H1 (cell line): ENCODE data around the gene CACNA1A. TPM values are rescaled to one million over a fixed set of nuclear protein-coding genes. Genes with fewer than 3 reads are reported as not detected.

Experiments
- CTCF ChIA-PET: fragments of 300-600 bp; sonication (Branson Sonifier 250); formaldehyde crosslinking; loops from one replicate; lab custom pipeline; 2021; ENCODE audit not compliant: partially characterized antibody; lab: Charles Lee
- POLR2A ChIA-PET: fragments of 300-600 bp; sonication (Branson Sonifier 250); formaldehyde crosslinking; loops from one replicate; lab custom pipeline; 2021; ENCODE audit warnings: inconsistent platforms; ENCODE audit not compliant: partially characterized antibody; lab: Charles Lee
- DNase-seq, 2 experiments: peaks; one replicate each; pipeline versions ENCODE4 v3.0.0 to v3.0.0-alpha.2; 2010 to 2022; ENCODE audit warnings: low spot score in 2 of 2, low read depth in 1 of 2, mixed read lengths in 1 of 2
- FAIRE-seq: peaks from 2 replicates; lab custom pipeline; 2011; peaks lifted over from hg19 to GRCh38; lab: Jason Lieb, UNC
- H2AFZ ChIP-seq: 2 replicates; pipeline ENCODE4 v1.8.1; 2012; ENCODE audit warnings: low read length, inconsistent platforms
- H2AK5ac ChIP-seq: 2 replicates; pipeline ENCODE4 v1.6.1; 2013; ENCODE audit warnings: low read depth, low read length
- H2BK120ac ChIP-seq: replicated peaks from 2 replicates; pipeline ENCODE3; 2013; ENCODE audit warnings: low read depth, low read length, inconsistent platforms
- H2BK12ac ChIP-seq: 2 replicates; pipeline ENCODE4 v1.6.1; 2013; ENCODE audit warnings: low read depth, low read length
- H2BK15ac ChIP-seq: 2 replicates; pipeline ENCODE4 v1.6.1; 2013; ENCODE audit warnings: low read length
- H2BK20ac ChIP-seq: 2 replicates; pipeline ENCODE4 v1.6.1; 2013; ENCODE audit warnings: low read length
- H2BK5ac ChIP-seq: 2 replicates; pipeline ENCODE4 v1.6.1; 2013; ENCODE audit warnings: low read depth, low read length
- H3K14ac ChIP-seq: 2 replicates; pipeline ENCODE4 v1.6.1; 2013; ENCODE audit warnings: inconsistent platforms; ENCODE audit not compliant: insufficient read length
- H3K18ac ChIP-seq: 2 replicates; pipeline ENCODE4 v1.6.1; 2013; ENCODE audit warnings: low read length; ENCODE audit errors: extremely low read depth
- H3K23ac ChIP-seq: 2 replicates; pipeline ENCODE4 v1.6.1; 2013; ENCODE audit warnings: inconsistent platforms; ENCODE audit not compliant: insufficient read length
- H3K23me2 ChIP-seq: 2 replicates; pipeline ENCODE4 v1.6.1; 2013; ENCODE audit warnings: low read depth, low read length
- H3K27ac ChIP-seq: 2 replicates; pipeline ENCODE4 v1.6.1; 2011; ENCODE audit warnings: low read depth, low read length, inconsistent platforms
- H3K27me3 ChIP-seq, 4 experiments: replicated peaks in 1 of 4; 1 replicate in 1 of 4; 2 replicates in 3 of 4; pipeline versions ENCODE4 v1.6.1 to v1.8.1; 2011 to 2013; ENCODE audit warnings: low read length in 3 of 4, mild to moderate bottlenecking in 3 of 4, inconsistent platforms in 2 of 4, mixed read lengths in 2 of 4, moderate library complexity in 1 of 4; ENCODE audit not compliant: control insufficient read depth in 3 of 4, insufficient read depth in 3 of 4; ENCODE audit errors: extremely low read depth in 1 of 4
- H3K36me3 ChIP-seq, 4 experiments: 2 replicates each; pipeline versions ENCODE4 v1.6.1 to v1.8.1; 2011 to 2013; ENCODE audit warnings: mild to moderate bottlenecking in 4 of 4, low read length in 3 of 4, moderate library complexity in 2 of 4, control low read depth in 1 of 4, inconsistent platforms in 1 of 4; ENCODE audit not compliant: insufficient read depth in 4 of 4, control insufficient read depth in 2 of 4
- H3K4ac ChIP-seq: replicated peaks from 2 replicates; pipeline ENCODE3; 2013; ENCODE audit warnings: low read length, low read depth, mixed read lengths, inconsistent platforms; ENCODE audit not compliant: insufficient read length
- H3K4me1 ChIP-seq, 4 experiments: replicated peaks in 1 of 4; 1 replicate in 1 of 4; 2 replicates in 3 of 4; pipeline versions ENCODE4 v1.6.1 to v1.8.1; 2011 to 2013; ENCODE audit warnings: low read length in 3 of 4, inconsistent platforms in 2 of 4, mixed read lengths in 1 of 4; ENCODE audit not compliant: insufficient read depth in 4 of 4, control insufficient read depth in 3 of 4
- H3K4me2 ChIP-seq, 2 experiments: 2 replicates each; pipeline versions ENCODE4 v1.6.1 to v1.8.1; 2011 to 2013; ENCODE audit warnings: low read depth in 2 of 2, low read length in 2 of 2, control low read depth in 1 of 2, inconsistent platforms in 1 of 2, mild to moderate bottlenecking in 1 of 2; ENCODE audit not compliant: insufficient read depth in 1 of 2
- H3K4me3 ChIP-seq, 4 experiments: fragments of 200-600, 300-600 bp in 1 of 4; sonication (generic), shearing (Covaris generic), sonication (Bioruptor Twin) in 1 of 4; 2 replicates each; pipeline versions ENCODE4 v1.5.1 to v1.8.1; 2011 to 2016; ENCODE audit warnings: low read length in 4 of 4, low read depth in 3 of 4, control low read depth in 2 of 4, inconsistent platforms in 2 of 4, mild to moderate bottlenecking in 2 of 4, mixed read lengths in 1 of 4, moderate library complexity in 1 of 4; ENCODE audit not compliant: insufficient read depth in 2 of 4; ENCODE audit errors: extremely low read depth in 1 of 4
- H3K56ac ChIP-seq: replicated peaks from 2 replicates; pipeline ENCODE3; 2013; ENCODE audit warnings: low read depth, mild to moderate bottlenecking, mixed read lengths, low read length, inconsistent platforms; ENCODE audit not compliant: insufficient read length
- H3K79me1 ChIP-seq: 2 replicates; pipeline ENCODE4 v1.6.1; 2013; ENCODE audit warnings: low read depth, low read length, control low read depth
- H3K79me2 ChIP-seq, 2 experiments: 2 replicates each; pipeline versions ENCODE4 v1.6.1 to v1.8.1; 2012 to 2013; ENCODE audit warnings: low read length in 2 of 2, mild to moderate bottlenecking in 2 of 2, inconsistent platforms in 1 of 2; ENCODE audit not compliant: insufficient read depth in 2 of 2, control insufficient read depth in 1 of 2
- H3K9ac ChIP-seq, 4 experiments: replicated peaks in 1 of 4; 1 replicate in 1 of 4; 2 replicates in 3 of 4; pipeline versions ENCODE4 v1.6.1 to v1.8.1; 2011 to 2013; ENCODE audit warnings: low read depth in 3 of 4, low read length in 3 of 4, control low read depth in 2 of 4, mild to moderate bottlenecking in 2 of 4, moderate library complexity in 2 of 4, inconsistent platforms in 1 of 4; ENCODE audit errors: extremely low read depth in 1 of 4
- H3K9me3 ChIP-seq, 2 experiments: 2 replicates each; pipeline versions ENCODE4 v1.6.1 to v1.8.1; 2012 to 2013; ENCODE audit warnings: mild to moderate bottlenecking in 2 of 2, moderate library complexity in 2 of 2, control low read depth in 1 of 2, inconsistent platforms in 1 of 2, low read depth in 1 of 2, low read length in 1 of 2, mixed read lengths in 1 of 2; ENCODE audit not compliant: insufficient read depth in 2 of 2
- H4K20me1 ChIP-seq, 2 experiments: replicated peaks in 1 of 2; 2 replicates each; pipeline versions ENCODE3 to v1.8.1; 2011 to 2013; ENCODE audit warnings: inconsistent platforms in 2 of 2, low read length in 2 of 2, mild to moderate bottlenecking in 1 of 2; ENCODE audit not compliant: insufficient read depth in 2 of 2, control insufficient read depth in 1 of 2
- H4K5ac ChIP-seq: 2 replicates; pipeline ENCODE4 v1.6.1; 2013; ENCODE audit warnings: low read length, low read depth, mixed read lengths, inconsistent platforms; ENCODE audit not compliant: insufficient read length
- H4K8ac ChIP-seq: 2 replicates; pipeline ENCODE4 v1.8.0; 2013; ENCODE audit warnings: mild to moderate bottlenecking, moderate library complexity, low read length, inconsistent platforms; ENCODE audit not compliant: insufficient read depth; ENCODE audit errors: extremely low read depth
- H4K91ac ChIP-seq: replicated peaks from 2 replicates; pipeline ENCODE3; 2013; ENCODE audit warnings: low read length, mixed read lengths, inconsistent platforms; ENCODE audit not compliant: insufficient read length
- BCL11A ChIP-seq, 2 experiments: IDR thresholded peaks; one replicate each; pipeline ENCODE4 v1.6.1; 2011; ENCODE audit warnings: low read depth in 2 of 2, low read length in 2 of 2, mild to moderate bottlenecking in 2 of 2
- CEBPB ChIP-seq: IDR thresholded peaks from 2 replicates; pipeline ENCODE4 v1.6.1; 2012; ENCODE audit warnings: low read depth, low read length
- CHD2 ChIP-seq: IDR thresholded peaks from 2 replicates; pipeline ENCODE4 v1.6.1; 2012; ENCODE audit warnings: low read length, improper control_type of control experiment
- KDM1A ChIP-seq: fragments of 200-600, 300-600 bp; sonication (generic); IDR thresholded peaks from 2 replicates; pipeline ENCODE4 v1.7.1; 2016; ENCODE audit warnings: mild to moderate bottlenecking, low read length, borderline replicate concordance
- KDM4A ChIP-seq: IDR thresholded peaks from one replicate; pipeline ENCODE4 v1.7.1; 2012; ENCODE audit warnings: low read depth, mild to moderate bottlenecking, moderate library complexity, low read length, inconsistent platforms; ENCODE audit not compliant: severe bottlenecking
- TEAD4 ChIP-seq: IDR thresholded peaks from 2 replicates; pipeline ENCODE4 v1.6.1; 2012; ENCODE audit warnings: low read depth, low read length, inconsistent platforms, mixed read lengths
- WGBS, 2 experiments: shearing (Covaris generic) in 1 of 2; methylation state at CpG; one replicate each; pipeline versions ENCODE4 v1.1.6 to v1.1.7; 2013 to 2015; ENCODE audit warnings: low lambda C conversion rate in 2 of 2, mixed read lengths in 2 of 2, inconsistent platforms in 1 of 2, low coverage in 1 of 2, missing lambda C conversion rate in 1 of 2; ENCODE audit not compliant: insufficient replicate concordance in 2 of 2, insufficient coverage in 1 of 2, insufficient read length in 1 of 2; ENCODE audit errors: extremely low coverage in 1 of 2, missing lambda C conversion rate in 1 of 2; 5-methylcytosine and 5-hydroxymethylcytosine counted together
- polyA plus RNA-seq, 7 experiments: library from polyadenylated mRNA; depleted of rRNA in 3 of 7; stranded (reverse) in 5 of 7; unstranded in 2 of 7; fragments of >200 nt in 5 of 7; fragments of 200-250 nt in 2 of 7; gene quantifications; 1 replicate in 5 of 7; 2 replicates in 1 of 7; 4 replicates in 1 of 7; pipeline versions ENCODE4 v1.2.1 to v1.2.3, GENCODE V29; 2011 to 2013; ENCODE audit warnings: missing spikeins in 2 of 7, mixed read lengths in 2 of 7
- total RNA-seq: library from RNA; stranded (reverse); fragmentation: NEBNext Ultra II Directional; extraction: Animal tissue kit (Norgen Biotek cat#: 25700); gene quantifications from 2 replicates; pipeline ENCODE4 v1.2.1, GENCODE V29; 2021

The CACNA1A gene
- total and polyA plus RNA-seq, 2 of the 8 experiments (the other 6 are each of a cell fraction or from before 2014, with no cell fraction given) = 10.7 to 25.3 TPM

GRCh38 chr19:13539332-13539731 is 33.1 kb upstream of the CACNA1A start:
- Histone ChIP-seq H3K23ac (no peak overlapping the region), H3K79me2 (no peaks in the 10 kb centered on the region), H3K4me2 (no peak overlapping the region), H4K5ac (no peak overlapping the region), H3K9me3 (no peaks in the 10 kb centered on the region), H3K36me3 (no peaks in the 10 kb centered on the region), H3K9ac (no peak overlapping the region), H4K91ac (no peak overlapping the region), H3K18ac (no peak overlapping the region), H3K4ac (no peak overlapping the region), H2BK15ac (no peak overlapping the region), H3K56ac (no peak overlapping the region), H3K27me3 (no peaks in the 10 kb centered on the region), H2BK120ac (no peak overlapping the region), H3K4me3 (no peak overlapping the region), H2BK5ac (no peak overlapping the region), H3K79me1 (no peaks in the 10 kb centered on the region), H3K4me1 (no peaks in the 10 kb centered on the region; a peak in 1 of 7 replicates), H4K8ac (no peak overlapping the region)
- DNase-seq (no peak), FAIRE-seq (no peak)
- WGBS, 2 experiments = 71% methylated on average over 1 of the region's 1 CpG; no CpG with 5 or more reads in 1 of the 2 experiments
- POLR2A ChIA-PET = interaction anchor here (1.0 kb wide), 2 partner anchors 17 to 32 kb away, joined by 3 to 4 read pairs; partner anchors contain the start of gene CACNA1A
- no peak for TF ChIP-seq CEBPB
- no peak for TF ChIP-seq BCL11A (IDR thresholded peaks at IDR 0.05; ENCODE audit: low read depth in 2 of 2, low read length in 2 of 2)
- TF ChIP-seq CHD2 = no peak
- TF ChIP-seq KDM4A = no peak
- no peak for TF ChIP-seq TEAD4
- TF ChIP-seq KDM1A = peak; percentile 85
- TF ChIP-seq, all 59 proteins: peak for 1
- CTCF ChIA-PET = interaction anchor here (0.8 to 7.6 kb wide), 5 partner anchors 8 to 46 kb away, joined by 3 to 38 read pairs (median 3); no protein-coding TSS in a partner anchor
- H2BK12ac ChIP-seq = no peak overlapping the region
- no peak overlapping the region for H2AK5ac ChIP-seq
- no peak overlapping the region for H2AFZ ChIP-seq
- H2BK20ac ChIP-seq = no peak overlapping the region
- H4K20me1 ChIP-seq = no peaks in the 10 kb centered on the region
- no peak overlapping the region for H3K14ac ChIP-seq
- no peaks in the 10 kb centered on the region for H3K23me2 ChIP-seq
- H3K27ac ChIP-seq = no peak overlapping the region
